Measurements from ENCODE around the gene NDNF.

NDNF gene

DNA sequence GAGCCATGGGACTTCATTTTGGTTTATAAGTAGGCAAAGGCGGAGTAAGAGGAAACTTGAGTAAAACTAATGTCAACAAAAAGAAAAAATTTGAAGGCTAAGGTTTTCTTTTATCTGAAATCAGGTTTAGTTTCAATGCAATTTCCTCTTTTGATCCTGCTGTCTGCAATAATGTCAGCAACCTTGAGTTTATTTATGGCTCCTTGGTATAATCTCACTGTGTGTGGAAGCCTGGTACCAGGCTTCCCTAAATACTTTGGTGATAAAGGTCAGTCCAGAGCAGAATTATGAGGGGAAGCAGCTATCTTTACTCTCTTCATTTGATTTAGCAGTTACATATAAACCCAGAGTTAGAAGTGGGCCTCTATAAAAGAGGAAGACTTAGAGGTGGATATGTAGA is 57.8 kb downstream of the NDNF start:
- DNase-seq (ENCODE audit: low read depth) = no peak

DNA sequence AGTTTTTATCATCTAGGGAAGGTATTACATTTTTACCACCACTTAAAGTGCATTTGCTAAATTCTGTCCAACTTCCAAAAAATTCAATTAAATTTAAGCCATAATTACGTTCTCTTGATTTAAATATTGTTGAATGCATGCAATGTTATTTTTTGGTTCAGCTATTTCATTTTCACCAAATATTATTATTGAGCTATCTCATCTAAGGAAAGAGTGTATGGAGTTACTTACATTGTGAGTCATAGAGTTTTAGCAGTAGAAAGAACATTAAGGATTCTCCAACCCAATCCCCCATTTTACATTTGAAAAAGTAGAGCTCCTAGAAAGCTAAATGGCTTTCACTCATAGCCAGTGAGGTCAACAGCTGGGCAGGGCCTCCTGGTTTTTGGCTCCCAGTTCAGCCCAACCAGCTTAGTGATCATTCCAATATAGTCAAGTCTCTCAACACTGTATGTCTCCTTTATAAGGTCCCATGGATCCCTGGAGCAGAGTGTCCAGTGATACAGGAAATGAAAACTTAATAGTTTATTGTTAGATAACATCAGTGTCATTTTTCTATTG is 60.5 kb downstream of the NDNF start:
- no peak for DNase-seq (ENCODE audit: low read depth)

- DNase-seq (ENCODE audit: low read depth) = no peak
These were observed 61.2 kb downstream of the NDNF start for GRCh38 chr4:121011138-121011537.

DNA sequence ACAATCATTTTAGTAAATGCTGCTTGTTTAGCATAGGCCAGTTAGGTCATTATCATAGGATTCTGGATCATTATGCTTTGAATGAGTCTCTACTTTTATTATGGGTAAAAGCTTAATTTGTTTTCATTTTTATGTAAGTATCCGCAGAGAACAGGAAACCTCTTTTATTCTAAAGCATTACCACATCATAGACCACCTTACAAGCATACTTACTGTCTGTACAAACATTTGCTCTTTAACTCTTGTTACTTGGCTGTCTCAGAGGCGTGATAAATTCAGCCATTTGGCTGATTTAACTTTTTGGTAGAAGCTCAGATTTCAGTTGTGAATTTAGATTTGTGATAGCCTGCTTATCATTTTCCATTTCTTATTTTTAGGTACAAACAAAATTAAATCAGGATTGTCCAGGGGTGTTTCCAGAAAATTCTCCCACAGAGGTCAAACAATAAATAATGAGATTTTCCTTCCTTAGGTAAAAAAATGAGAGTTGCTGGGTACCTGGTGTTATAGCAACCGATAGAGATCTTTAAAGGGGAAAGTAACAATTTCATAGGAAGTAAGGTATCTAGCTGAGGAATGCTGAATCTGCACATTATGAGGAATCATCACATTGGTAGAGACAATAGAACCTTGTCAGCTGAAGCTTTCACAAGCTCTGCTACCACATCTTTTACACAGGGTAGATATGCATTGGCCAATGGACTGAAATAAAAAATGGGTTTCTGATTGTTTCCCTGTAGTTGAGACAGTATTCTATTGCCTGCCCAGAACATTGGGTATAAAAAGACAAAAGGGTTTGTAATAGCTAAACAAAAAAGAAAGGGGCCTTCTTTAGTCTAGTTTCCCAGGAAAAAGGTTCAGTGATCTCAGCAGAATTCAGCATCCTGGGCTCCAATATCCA is 62.5 kb downstream of the NDNF start:
- DNase-seq (ENCODE audit: low read depth) = no peak

GRCh38 chr4:121007660-121008059 is 64.7 kb downstream of the NDNF start:
- no peak for DNase-seq (ENCODE audit: low read depth)

- no peak for DNase-seq (ENCODE audit: low read depth)
These were observed 68.5 kb downstream of the NDNF start for GRCh38 chr4:121003863-121004262.

- DNase-seq (ENCODE audit: low read depth) = no peak
These were observed 76.9 kb downstream of the NDNF start for GRCh38 chr4:120995266-120996010.

- no peak for DNase-seq (ENCODE audit: low read depth)
These were observed 77.8 kb downstream of the NDNF start for GRCh38 chr4:120994521-120994920.

DNA sequence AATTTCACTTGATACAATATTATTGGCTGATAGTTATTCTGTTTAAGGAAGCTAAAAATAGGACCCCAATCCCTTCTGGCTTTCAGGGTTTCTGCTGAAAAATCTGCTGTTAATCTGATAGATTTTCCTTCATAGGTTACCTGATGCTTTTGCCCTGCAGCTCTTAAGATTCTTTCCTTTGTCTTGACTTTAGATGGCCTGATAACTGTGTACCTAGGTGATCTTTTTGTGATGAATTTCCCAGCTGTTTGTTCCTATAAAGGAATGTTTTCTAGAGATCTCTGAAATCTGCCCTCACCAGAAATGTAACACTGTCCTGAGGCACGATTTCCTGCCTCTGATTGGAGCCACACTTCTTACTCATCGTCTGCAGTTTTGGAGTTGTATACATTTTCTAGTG is 80.5 kb downstream of the NDNF start:
- DNase-seq (ENCODE audit: low read depth) = no peak

DNA sequence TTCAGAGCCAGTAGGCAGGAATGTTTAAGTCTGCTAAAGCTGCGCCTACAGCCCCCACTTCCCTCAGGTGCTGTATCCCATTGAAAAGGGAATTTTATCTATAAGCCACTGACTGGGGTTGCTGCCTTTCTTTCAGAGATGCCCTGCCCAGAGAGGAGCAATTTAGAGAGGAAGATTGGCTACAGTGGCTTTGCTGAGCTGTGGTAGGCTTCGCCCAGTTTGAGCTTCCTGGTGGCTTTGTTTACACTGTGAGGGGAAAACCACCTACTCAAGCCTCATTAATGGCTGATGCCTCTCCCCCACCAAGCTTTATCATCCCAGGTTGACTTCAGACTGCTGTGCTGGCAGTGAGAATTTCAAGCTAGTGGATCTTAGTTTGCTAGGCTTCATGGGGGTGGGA is 82.1 kb downstream of the NDNF start:
- no peak for DNase-seq (ENCODE audit: low read depth)
